Kidney (tissue), 14 donors: ENCODE data around the gene SBDS. TPM values are rescaled to one million over a fixed set of nuclear protein-coding genes. Genes with fewer than 3 reads are reported as not detected.

ENCODE experiments used
- DNase-seq, 5 donors: peaks; one replicate each; pipeline ENCODE4 v3.0.0-alpha.2; 2013 to 2020
- FAIRE-seq: peaks from 2 replicates; lab custom pipeline; 2012; peaks lifted over from hg19 to GRCh38; lab: Jason Lieb, UNC
- H3K27ac ChIP-seq, 2 donors: one replicate each; pipeline ENCODE4 v1.7.0; 2013; ENCODE audit warnings: low read depth in 2 of 2, low read length in 2 of 2, inconsistent platforms in 1 of 2
- H3K27me3 ChIP-seq: one replicate; pipeline ENCODE4 v1.7.1; 2013; ENCODE audit warnings: low read length, inconsistent platforms; ENCODE audit not compliant: control insufficient read depth, insufficient read depth
- H3K36me3 ChIP-seq, 3 donors: one replicate each; pipeline versions ENCODE4 v1.7.0 to v1.7.1; 2013; ENCODE audit warnings: low read length in 3 of 3, control low read depth in 1 of 3, inconsistent platforms in 1 of 3; ENCODE audit not compliant: insufficient read depth in 3 of 3, control insufficient read depth in 2 of 3
- H3K4me1 ChIP-seq, 3 donors: one replicate each; pipeline versions ENCODE4 v1.7.0 to v1.7.1; 2013; ENCODE audit warnings: low read length in 3 of 3, inconsistent platforms in 1 of 3, low read depth in 1 of 3; ENCODE audit not compliant: control insufficient read depth in 2 of 3, insufficient read depth in 2 of 3
- H3K4me3 ChIP-seq, 3 donors: one replicate each; pipeline versions ENCODE4 v1.7.0 to v1.8.1; 2013; ENCODE audit warnings: low read length in 3 of 3, control low read depth in 1 of 3, inconsistent platforms in 1 of 3
- H3K9ac ChIP-seq, 3 donors: one replicate each; pipeline versions ENCODE4 v1.7.0 to v1.7.1; 2013; ENCODE audit warnings: low read length in 3 of 3, control low read depth in 1 of 3, inconsistent platforms in 1 of 3
- H3K9me3 ChIP-seq, 3 donors: one replicate each; pipeline versions ENCODE4 v1.7.0 to v1.7.1; 2013; ENCODE audit warnings: low read length in 3 of 3, control low read depth in 1 of 3, inconsistent platforms in 1 of 3; ENCODE audit not compliant: control insufficient read depth in 2 of 3, insufficient read depth in 1 of 3
- intact Hi-C: fragments of 100-400 bp; cut with DNase I; formaldehyde crosslinking; loops from one replicate; pipeline ENCODE4 v1.11.1; 2022
- polyA plus RNA-seq: library from polyadenylated mRNA; stranded (reverse); fragments of 350-450 nt; fragmentation: Illumina TruSeq; extraction: RNeasy Lipid Tissue Mini Kit (QIAGEN cat#74804); gene quantifications from one replicate; pipeline ENCODE4 v1.2.3, GENCODE V29; 2014; ENCODE audit warnings: low read depth, low replicate concordance; ENCODE audit not compliant: insufficient read depth
- total RNA-seq: library from RNA; stranded (reverse); fragmentation: NEBNext Ultra II Directional; extraction: Animal tissue kit (Norgen Biotek cat#: 25700); gene quantifications from one replicate; pipeline ENCODE4 v1.2.1, GENCODE V29; 2021
- TF ChIP-seq, protein P1 (sequence below): IDR thresholded peaks from 3 replicates; pipeline ENCODE4 v1.5.1; 2012; ENCODE audit warnings: mild to moderate bottlenecking, moderate library complexity, borderline replicate concordance; ENCODE audit not compliant: insufficient read depth; ENCODE audit errors: extremely low read depth
- donor health status: control.
- donor health status: control.
- donor health status: control.
- donor health status: control.
- donor health status: control.
- donor health status: DM: yes; HTN: yes; CAD: no.
- donor health status: Normal renal cell carcinoma (clear cell type).

SBDS gene
- total and polyA plus RNA-seq, 2 donors from 2014 or later = 113 to 128 TPM

DNA sequence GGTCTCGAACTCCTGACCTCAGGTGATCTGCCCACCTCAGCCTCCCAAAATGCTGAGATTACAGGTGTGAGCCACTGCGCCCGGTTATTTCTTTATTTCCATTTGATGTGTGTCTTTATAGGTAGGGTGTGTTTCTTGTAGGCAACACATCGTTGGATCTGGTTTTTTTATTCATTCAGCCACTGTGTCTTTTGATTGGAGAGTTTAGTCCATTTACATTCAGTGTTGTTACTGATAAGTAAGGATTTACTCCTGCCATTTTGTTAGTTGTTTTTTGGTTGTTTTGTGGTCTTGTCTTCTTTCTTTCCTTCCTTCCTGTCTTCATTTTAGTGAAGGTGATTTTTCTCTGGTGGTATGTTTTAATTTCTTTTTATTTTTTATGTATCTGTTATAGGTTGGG is 57.4 kb downstream of the SBDS start:
- Histone ChIP-seq H3K27me3 (no peaks in the 10 kb centered on the region), H3K9ac (no peak overlapping the region), H3K27ac (no peak overlapping the region), H3K4me1 (no peaks in the 10 kb centered on the region), H3K9me3 (no peaks in the 10 kb centered on the region), H3K36me3 (peaks cover 0 to 2% (median 0%) of the 10 kb centered on the region in 3 donors), H3K4me3 (no peak overlapping the region)
- no peak for DNase-seq
- TF ChIP-seq, protein P1, sequence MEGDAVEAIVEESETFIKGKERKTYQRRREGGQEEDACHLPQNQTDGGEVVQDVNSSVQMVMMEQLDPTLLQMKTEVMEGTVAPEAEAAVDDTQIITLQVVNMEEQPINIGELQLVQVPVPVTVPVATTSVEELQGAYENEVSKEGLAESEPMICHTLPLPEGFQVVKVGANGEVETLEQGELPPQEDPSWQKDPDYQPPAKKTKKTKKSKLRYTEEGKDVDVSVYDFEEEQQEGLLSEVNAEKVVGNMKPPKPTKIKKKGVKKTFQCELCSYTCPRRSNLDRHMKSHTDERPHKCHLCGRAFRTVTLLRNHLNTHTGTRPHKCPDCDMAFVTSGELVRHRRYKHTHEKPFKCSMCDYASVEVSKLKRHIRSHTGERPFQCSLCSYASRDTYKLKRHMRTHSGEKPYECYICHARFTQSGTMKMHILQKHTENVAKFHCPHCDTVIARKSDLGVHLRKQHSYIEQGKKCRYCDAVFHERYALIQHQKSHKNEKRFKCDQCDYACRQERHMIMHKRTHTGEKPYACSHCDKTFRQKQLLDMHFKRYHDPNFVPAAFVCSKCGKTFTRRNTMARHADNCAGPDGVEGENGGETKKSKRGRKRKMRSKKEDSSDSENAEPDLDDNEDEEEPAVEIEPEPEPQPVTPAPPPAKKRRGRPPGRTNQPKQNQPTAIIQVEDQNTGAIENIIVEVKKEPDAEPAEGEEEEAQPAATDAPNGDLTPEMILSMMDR = no peak
- FAIRE-seq = no peak
- intact Hi-C loops = no loop called here

Other genes with a start within 250 kb of the SBDS start
- 113 TPM for gene TMEM248, start 74.4 kb downstream of the SBDS start, total RNA-seq
- gene TMEM248, start 74.4 kb downstream of the SBDS start, polyA plus RNA-seq = 38.2 TPM
- gene TYW1, start 1.2 kb upstream of the SBDS start, total RNA-seq = 20.7 TPM
- gene TYW1, start 1.2 kb upstream of the SBDS start, polyA plus RNA-seq = 9.4 TPM